ENCODE data around the gene OR51V1. TPM values are rescaled to one million over a fixed set of nuclear protein-coding genes. Genes with fewer than 3 reads are reported as not detected.

OR51V1 gene
- total and polyA plus RNA-seq, 2 donors (not counting 1 experiment from before 2014, with no cell fraction given): not detected

DNA sequence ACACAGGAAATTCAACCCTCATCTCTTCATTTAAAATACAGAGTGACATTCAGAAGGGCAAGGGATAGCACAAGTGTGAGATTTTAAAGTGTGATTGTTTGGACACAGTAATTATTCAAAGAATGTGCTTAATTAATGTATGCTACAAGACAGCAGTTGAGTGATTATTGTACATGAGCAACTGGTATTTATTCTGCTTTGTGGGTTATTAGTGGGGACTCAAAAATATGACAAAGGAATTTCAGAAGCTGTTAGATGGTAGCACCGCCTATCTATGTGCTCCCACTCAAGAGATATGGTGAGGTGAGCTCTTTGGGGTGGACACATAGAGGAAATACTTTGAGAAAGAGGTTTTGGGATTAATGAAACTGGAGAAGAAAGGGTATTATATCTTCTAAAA, 39.6 kb upstream of the OR51V1 start:
- ATAC-seq (ENCODE audit: low read depth) (no peak), DNase-seq (no peak)
- no peaks in the 10 kb centered on the region for H3K79me2 ChIP-seq (ENCODE audit: control insufficient read depth, insufficient read depth, low read length)
- H3K27ac ChIP-seq (ENCODE audit: low read length in 2 of 2): no peak overlapping the region
- no peaks in the 10 kb centered on the region for H3K9me3 Mint-ChIP-seq (ENCODE audit: insufficient read depth)
- TF ChIP-seq CTCF (IDR thresholded peaks at IDR 0.05) (no peak), EZH2 (IDR thresholded peaks at IDR 0.05; ENCODE audit: borderline replicate concordance, insufficient read depth, low read depth, low read length, poor library complexity, severe bottlenecking) (no peak)
- H3K27ac Mint-ChIP-seq: no peak overlapping the region
- H3K4me2 ChIP-seq (replicated peaks; ENCODE audit: low read depth, low read length, poor library complexity, severe bottlenecking): no peak overlapping the region
- no peaks in the 10 kb centered on the region for H3K4me1 Mint-ChIP-seq
- H3K4me3 Mint-ChIP-seq: no peak overlapping the region
- H3K27me3 ChIP-seq (replicated peaks in 1 of 4; ENCODE audit: control extremely low read depth in 1 of 4, control insufficient read depth in 3 of 4, insufficient read depth in 4 of 4, low read length in 3 of 4): no peaks in the 10 kb centered on the region
- POLR2A ChIA-PET: no interaction called here
- H3K4me3 ChIP-seq (ENCODE audit: control extremely low read depth in 1 of 5, extremely low read depth in 1 of 5, insufficient read depth in 1 of 5, low read depth in 2 of 5, low read length in 4 of 5): no peak overlapping the region
- no peaks in the 10 kb centered on the region for H3K9me3 ChIP-seq (ENCODE audit: control extremely low read depth in 1 of 3, control insufficient read depth in 2 of 3, insufficient read depth in 1 of 3, low read length in 2 of 3)
- H3K27me3 Mint-ChIP-seq: peaks cover 14% of the 10 kb centered on the region
- WGBS (ENCODE audit: insufficient coverage): 100% methylated on average over 1 of the region's 1 CpG
- no peaks in the 10 kb centered on the region for H3K36me3 ChIP-seq (replicated peaks in 1 of 2; ENCODE audit: control extremely low read depth in 1 of 2, control insufficient read depth in 1 of 2, extremely low read depth in 1 of 2, insufficient read depth in 2 of 2, low read length in 1 of 2)
- H2AFZ ChIP-seq (ENCODE audit: insufficient read depth, low read depth, low read length, poor library complexity, severe bottlenecking): no peak overlapping the region
- H3K9ac ChIP-seq (ENCODE audit: low read length): no peak overlapping the region
- no peaks in the 10 kb centered on the region for H4K20me1 ChIP-seq (ENCODE audit: control insufficient read depth, insufficient read depth, low read length, poor library complexity, severe bottlenecking)
- H3K4me1 ChIP-seq (ENCODE audit: control insufficient read depth in 2 of 2, insufficient read depth in 2 of 2, low read length in 2 of 2): no peaks in the 10 kb centered on the region
- intact Hi-C loops (cut with micrococcal nuclease): no loop called here
- CTCF ChIA-PET: no interaction called here

GRCh38 chr11:5239046-5239445, 38.6 kb upstream of the OR51V1 start:
- Mint-ChIP-seq H3K4me1 (peaks cover 6% of the 10 kb centered on the region), H3K9me3 (ENCODE audit: insufficient read depth) (no peaks in the 10 kb centered on the region), H3K4me3 (no peak overlapping the region), H3K27me3 (peaks cover 6% of the 10 kb centered on the region), H3K27ac (no peak overlapping the region)
- no peaks in the 10 kb centered on the region for H3K27me3 ChIP-seq (replicated peaks in 1 of 4; ENCODE audit: control extremely low read depth in 1 of 4, control insufficient read depth in 3 of 4, insufficient read depth in 4 of 4, low read length in 3 of 4)
- H3K4me2 ChIP-seq (replicated peaks; ENCODE audit: low read depth, low read length, poor library complexity, severe bottlenecking): no peak overlapping the region
- H3K9me3 ChIP-seq (ENCODE audit: control extremely low read depth in 1 of 3, control insufficient read depth in 2 of 3, insufficient read depth in 1 of 3, low read length in 2 of 3): no peaks in the 10 kb centered on the region
- no peak overlapping the region for H3K9ac ChIP-seq (ENCODE audit: low read length)
- CTCF ChIA-PET: no interaction called here
- intact Hi-C loops (cut with micrococcal nuclease): no loop called here
- H3K4me3 ChIP-seq (ENCODE audit: control extremely low read depth in 1 of 5, extremely low read depth in 1 of 5, insufficient read depth in 1 of 5, low read depth in 2 of 5, low read length in 4 of 5): no peak overlapping the region
- no peak for DNase-seq
- no peaks in the 10 kb centered on the region for H3K79me2 ChIP-seq (ENCODE audit: control insufficient read depth, insufficient read depth, low read length)
- no peak overlapping the region for H2AFZ ChIP-seq (ENCODE audit: insufficient read depth, low read depth, low read length, poor library complexity, severe bottlenecking)
- H3K27ac ChIP-seq (ENCODE audit: low read length in 2 of 2): no peak overlapping the region
- H3K36me3 ChIP-seq (replicated peaks in 1 of 2; ENCODE audit: control extremely low read depth in 1 of 2, control insufficient read depth in 1 of 2, extremely low read depth in 1 of 2, insufficient read depth in 2 of 2, low read length in 1 of 2): no peaks in the 10 kb centered on the region
- H4K20me1 ChIP-seq (ENCODE audit: control insufficient read depth, insufficient read depth, low read length, poor library complexity, severe bottlenecking): no peaks in the 10 kb centered on the region
- no peak for TF ChIP-seq CTCF (IDR thresholded peaks at IDR 0.05)
- TF ChIP-seq EZH2 (IDR thresholded peaks at IDR 0.05; ENCODE audit: borderline replicate concordance, insufficient read depth, low read depth, low read length, poor library complexity, severe bottlenecking): no peak
- H3K4me1 ChIP-seq (ENCODE audit: control insufficient read depth in 2 of 2, insufficient read depth in 2 of 2, low read length in 2 of 2): no peaks in the 10 kb centered on the region
- POLR2A ChIA-PET: no interaction called here
- ATAC-seq (ENCODE audit: low read depth): no peak

All from B cell (primary cell).